ENCODE data around the gene SPARCL1.

Gene SPARCL1

DNA sequence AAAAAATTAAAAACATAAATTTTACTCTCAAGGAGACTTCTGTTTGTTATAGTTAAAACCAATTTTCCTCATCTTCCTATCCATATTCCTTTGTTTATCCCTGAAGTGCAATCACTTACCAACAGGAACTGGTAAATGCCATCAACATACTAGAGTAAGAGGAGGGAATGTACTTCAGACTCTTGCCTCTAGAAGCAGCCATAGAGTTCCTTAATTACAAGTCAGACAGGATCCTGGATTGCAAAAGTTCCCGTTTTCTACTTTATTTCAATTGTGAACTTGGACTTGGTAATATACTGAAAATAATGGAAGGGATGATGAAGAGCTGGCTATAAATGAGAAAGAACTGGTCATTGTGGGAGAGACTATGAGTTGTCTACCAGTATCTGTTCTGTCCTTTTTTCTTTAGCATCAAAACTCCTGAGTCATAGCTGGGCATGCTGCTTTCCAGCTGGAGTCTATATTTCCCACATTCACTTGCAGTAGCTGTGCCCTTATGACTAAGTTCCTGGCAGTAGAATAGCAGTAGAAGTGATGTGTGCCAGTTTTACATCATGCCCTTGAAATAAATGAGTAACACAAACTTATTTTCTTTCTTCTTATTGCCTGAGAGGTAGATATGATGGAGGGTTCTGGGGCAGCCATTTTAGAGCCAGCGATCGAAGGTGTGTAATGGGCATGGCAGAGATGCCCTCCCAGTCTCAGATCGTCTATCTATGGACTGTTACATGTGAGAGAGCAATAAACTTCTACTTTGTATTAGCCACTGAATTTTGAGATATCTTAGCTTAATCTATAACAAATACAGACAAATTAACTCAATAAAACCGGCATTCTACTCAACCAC is 26.8 kb upstream of the SPARCL1 start:
- H3K27me3 Mint-ChIP-seq (ENCODE audit: low read depth, poor library complexity), result peaks cover 11% of the 10 kb centered on the region
- no peak overlapping the region for H3K4me3 Mint-ChIP-seq
- H3K9me3 Mint-ChIP-seq, result no peaks in the 10 kb centered on the region
- no peaks in the 10 kb centered on the region for H3K36me3 Mint-ChIP-seq (ENCODE audit: low read depth)
- H3K27ac Mint-ChIP-seq, result no peak overlapping the region
- DNase-seq, result no peak
- TF ChIP-seq, protein P1, sequence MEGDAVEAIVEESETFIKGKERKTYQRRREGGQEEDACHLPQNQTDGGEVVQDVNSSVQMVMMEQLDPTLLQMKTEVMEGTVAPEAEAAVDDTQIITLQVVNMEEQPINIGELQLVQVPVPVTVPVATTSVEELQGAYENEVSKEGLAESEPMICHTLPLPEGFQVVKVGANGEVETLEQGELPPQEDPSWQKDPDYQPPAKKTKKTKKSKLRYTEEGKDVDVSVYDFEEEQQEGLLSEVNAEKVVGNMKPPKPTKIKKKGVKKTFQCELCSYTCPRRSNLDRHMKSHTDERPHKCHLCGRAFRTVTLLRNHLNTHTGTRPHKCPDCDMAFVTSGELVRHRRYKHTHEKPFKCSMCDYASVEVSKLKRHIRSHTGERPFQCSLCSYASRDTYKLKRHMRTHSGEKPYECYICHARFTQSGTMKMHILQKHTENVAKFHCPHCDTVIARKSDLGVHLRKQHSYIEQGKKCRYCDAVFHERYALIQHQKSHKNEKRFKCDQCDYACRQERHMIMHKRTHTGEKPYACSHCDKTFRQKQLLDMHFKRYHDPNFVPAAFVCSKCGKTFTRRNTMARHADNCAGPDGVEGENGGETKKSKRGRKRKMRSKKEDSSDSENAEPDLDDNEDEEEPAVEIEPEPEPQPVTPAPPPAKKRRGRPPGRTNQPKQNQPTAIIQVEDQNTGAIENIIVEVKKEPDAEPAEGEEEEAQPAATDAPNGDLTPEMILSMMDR (IDR thresholded peaks at IDR 0.05), result no peak
- no peaks in the 10 kb centered on the region for H3K4me1 Mint-ChIP-seq

DNA sequence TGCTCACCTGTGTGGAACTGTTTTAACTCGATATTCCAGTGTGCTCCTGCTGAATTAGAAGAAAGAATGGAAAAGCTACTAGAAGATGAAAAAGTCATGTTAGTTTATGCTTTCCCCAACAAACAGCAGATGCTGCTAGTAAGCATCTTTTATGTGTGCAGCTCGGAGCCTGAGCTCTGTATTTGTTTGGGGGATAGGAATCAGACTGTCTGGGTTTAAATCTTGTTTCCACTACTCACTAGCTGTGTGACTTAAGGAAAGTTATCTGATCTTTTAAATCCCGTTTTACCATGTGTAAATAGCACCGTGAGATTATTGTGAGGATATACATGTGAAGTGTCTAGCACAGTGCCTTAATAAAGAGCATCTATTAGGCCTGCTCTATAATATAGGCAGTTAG is 24.0 kb upstream of the SPARCL1 start:
- TF ChIP-seq, protein P1 (IDR thresholded peaks at IDR 0.05), result no peak
- no peaks in the 10 kb centered on the region for H3K4me1 Mint-ChIP-seq
- peaks cover 14% of the 10 kb centered on the region for H3K27me3 Mint-ChIP-seq (ENCODE audit: low read depth, poor library complexity)
- H3K36me3 Mint-ChIP-seq (ENCODE audit: low read depth), result no peaks in the 10 kb centered on the region
- DNase-seq, result no peak
- H3K27ac Mint-ChIP-seq, result no peak overlapping the region
- no peak overlapping the region for H3K4me3 Mint-ChIP-seq
- H3K9me3 Mint-ChIP-seq, result no peaks in the 10 kb centered on the region

DNA sequence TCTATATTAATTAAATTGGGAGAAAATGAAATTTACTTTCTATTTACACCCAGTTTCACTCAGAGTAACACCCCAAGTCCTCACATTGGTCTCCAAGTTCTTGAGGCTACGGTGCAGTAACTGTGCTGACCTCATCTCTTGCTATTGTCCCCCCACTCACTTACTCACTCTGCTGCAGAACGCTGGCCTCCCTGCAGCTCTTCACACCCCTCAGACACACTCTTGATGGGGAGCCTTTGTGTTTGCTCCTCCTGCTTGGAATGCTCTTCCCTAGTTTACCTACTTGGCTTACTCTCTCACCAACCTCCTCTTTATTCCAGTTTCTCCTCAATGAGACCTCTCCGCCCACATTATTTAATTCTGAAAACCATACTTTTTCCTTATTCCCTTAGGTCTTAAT is 22.2 kb upstream of the SPARCL1 start:
- H3K4me1 Mint-ChIP-seq, result no peaks in the 10 kb centered on the region
- no peak for DNase-seq
- H3K27me3 Mint-ChIP-seq (ENCODE audit: low read depth, poor library complexity), result peaks cover 10% of the 10 kb centered on the region
- H3K36me3 Mint-ChIP-seq (ENCODE audit: low read depth), result no peaks in the 10 kb centered on the region
- H3K27ac Mint-ChIP-seq, result no peak overlapping the region
- no peak overlapping the region for H3K4me3 Mint-ChIP-seq
- TF ChIP-seq, protein P1 (IDR thresholded peaks at IDR 0.05), result no peak
- H3K9me3 Mint-ChIP-seq, result no peaks in the 10 kb centered on the region

DNA sequence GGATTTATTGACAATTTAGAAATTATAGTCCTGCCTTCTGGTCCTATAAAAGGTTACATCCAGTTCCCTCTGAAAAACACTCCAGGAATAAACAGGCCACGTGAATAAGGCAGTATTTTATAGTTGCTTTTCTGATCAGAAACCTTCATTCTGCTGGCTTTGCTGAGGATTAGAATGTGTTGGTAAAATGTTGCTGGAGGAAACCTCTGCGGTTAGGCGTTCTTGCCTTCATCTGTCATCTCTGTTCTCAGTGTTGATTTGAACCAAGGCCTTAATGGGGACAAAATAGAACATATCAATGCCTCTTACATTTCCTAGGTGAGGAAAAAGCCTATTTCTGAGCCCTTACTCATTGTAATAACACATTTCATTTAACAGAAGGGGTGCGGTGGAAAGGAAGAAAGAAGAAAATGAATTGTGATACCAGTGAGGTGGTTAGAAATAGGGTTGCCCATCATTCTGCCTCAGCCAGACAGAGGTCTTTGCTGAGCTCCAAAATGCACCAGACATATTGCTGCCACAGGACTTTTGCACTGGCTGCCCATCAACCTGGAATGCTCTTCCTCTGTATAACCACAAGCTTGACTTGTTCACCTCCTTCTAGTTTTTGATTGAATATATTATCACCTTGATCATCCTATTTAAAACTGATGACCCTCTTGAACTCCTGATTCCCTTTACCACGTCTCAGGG is 18.0 kb upstream of the SPARCL1 start:
- Mint-ChIP-seq H3K27ac (no peak overlapping the region), H3K4me1 (no peaks in the 10 kb centered on the region), H3K9me3 (no peaks in the 10 kb centered on the region), H3K36me3 (ENCODE audit: low read depth) (no peaks in the 10 kb centered on the region), H3K4me3 (no peak overlapping the region), H3K27me3 (ENCODE audit: low read depth, poor library complexity) (peaks cover 6% of the 10 kb centered on the region)
- TF ChIP-seq, protein P1 (IDR thresholded peaks at IDR 0.05), result no peak
- no peak for DNase-seq

DNA sequence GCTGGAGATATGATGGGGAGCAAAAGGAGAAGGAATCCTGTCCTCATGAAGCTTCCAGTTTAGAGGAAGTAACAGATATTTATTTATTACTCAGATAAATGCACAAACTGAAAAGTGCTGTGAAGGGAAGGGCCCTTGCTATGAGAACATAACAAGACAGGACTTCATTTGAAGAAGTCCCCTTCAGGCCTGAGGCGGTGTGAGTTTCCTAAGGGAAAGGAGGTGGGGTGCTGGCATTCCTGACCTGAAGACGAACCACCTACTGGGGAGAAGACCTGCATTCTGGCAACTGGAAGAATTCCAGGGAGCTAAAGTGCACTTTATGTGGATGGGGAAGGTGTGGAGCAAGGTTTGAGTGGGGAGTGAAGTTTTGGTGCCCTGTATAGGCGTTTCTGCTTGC is 15.9 kb upstream of the SPARCL1 start:
- H3K27me3 Mint-ChIP-seq (ENCODE audit: low read depth, poor library complexity), result peaks cover 2% of the 10 kb centered on the region
- H3K4me1 Mint-ChIP-seq, result no peaks in the 10 kb centered on the region
- H3K27ac Mint-ChIP-seq, result no peak overlapping the region
- DNase-seq, result no peak
- no peaks in the 10 kb centered on the region for H3K9me3 Mint-ChIP-seq
- TF ChIP-seq, protein P1 (IDR thresholded peaks at IDR 0.05), result no peak
- no peak overlapping the region for H3K4me3 Mint-ChIP-seq
- no peaks in the 10 kb centered on the region for H3K36me3 Mint-ChIP-seq (ENCODE audit: low read depth)
